GM10266 (cell line): ENCODE results near the gene CEP55.
A peak's percentile ranks its signal among the peaks of the same experiment; 100 is the strongest.

Source experiments
- DNase-seq: peaks from one replicate; pipeline ENCODE4 v3.0.0; 2012; ENCODE audit errors: extremely low spot score
- TF ChIP-seq, protein P1 (sequence below): IDR thresholded peaks from 2 replicates; pipeline ENCODE4 v1.5.1; 2012; ENCODE audit warnings: mild to moderate bottlenecking, low read depth; ENCODE audit not compliant: control insufficient read depth, insufficient read depth; ENCODE audit errors: missing control alignments

Gene CEP55

DNA sequence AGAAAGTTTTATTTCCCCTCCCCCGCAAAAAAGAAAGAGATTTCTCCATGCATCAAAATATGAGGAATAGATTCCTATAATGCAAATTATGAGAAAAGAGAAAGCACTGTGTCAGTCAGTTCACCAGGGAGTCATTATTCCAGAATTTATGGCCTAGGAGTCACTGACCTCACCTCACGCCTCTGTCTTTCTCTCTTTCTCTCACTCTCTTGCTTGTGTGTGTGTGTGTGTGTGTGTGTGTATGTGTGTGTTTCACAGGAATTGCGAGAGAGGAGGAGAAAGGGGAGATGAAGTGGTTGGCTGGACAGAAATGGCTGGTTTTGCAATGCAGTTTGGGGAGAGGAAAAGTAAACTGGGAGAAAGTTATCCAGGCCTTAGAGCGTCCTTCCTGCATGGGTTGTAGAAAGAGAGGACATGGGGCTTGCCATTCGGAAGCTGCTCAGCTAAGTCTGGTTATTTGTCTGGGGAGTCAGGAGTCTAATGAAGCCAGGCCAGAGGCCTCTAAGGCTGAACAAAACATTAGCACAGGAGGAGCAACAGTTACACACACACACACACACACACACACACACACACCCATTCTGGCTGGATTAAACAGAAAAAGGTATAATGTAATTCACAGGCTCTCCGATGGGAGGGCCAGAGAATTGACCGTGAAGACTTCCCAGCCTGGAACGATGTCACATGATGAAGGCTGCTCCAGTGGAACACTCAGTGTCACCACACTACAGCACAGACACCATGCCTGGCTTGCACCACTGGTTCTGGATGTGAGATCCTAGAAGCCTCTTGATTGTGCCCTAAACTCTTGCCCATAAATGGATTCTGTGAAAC is 57.3 kb downstream of the CEP55 start:
- TF ChIP-seq, protein P1, sequence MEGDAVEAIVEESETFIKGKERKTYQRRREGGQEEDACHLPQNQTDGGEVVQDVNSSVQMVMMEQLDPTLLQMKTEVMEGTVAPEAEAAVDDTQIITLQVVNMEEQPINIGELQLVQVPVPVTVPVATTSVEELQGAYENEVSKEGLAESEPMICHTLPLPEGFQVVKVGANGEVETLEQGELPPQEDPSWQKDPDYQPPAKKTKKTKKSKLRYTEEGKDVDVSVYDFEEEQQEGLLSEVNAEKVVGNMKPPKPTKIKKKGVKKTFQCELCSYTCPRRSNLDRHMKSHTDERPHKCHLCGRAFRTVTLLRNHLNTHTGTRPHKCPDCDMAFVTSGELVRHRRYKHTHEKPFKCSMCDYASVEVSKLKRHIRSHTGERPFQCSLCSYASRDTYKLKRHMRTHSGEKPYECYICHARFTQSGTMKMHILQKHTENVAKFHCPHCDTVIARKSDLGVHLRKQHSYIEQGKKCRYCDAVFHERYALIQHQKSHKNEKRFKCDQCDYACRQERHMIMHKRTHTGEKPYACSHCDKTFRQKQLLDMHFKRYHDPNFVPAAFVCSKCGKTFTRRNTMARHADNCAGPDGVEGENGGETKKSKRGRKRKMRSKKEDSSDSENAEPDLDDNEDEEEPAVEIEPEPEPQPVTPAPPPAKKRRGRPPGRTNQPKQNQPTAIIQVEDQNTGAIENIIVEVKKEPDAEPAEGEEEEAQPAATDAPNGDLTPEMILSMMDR: no peak
- DNase-seq: no peak

GRCh38 chr10:93554316-93554663 is 57.9 kb downstream of the CEP55 start:
- no peak for DNase-seq
- TF ChIP-seq, protein P1: no peak

DNA sequence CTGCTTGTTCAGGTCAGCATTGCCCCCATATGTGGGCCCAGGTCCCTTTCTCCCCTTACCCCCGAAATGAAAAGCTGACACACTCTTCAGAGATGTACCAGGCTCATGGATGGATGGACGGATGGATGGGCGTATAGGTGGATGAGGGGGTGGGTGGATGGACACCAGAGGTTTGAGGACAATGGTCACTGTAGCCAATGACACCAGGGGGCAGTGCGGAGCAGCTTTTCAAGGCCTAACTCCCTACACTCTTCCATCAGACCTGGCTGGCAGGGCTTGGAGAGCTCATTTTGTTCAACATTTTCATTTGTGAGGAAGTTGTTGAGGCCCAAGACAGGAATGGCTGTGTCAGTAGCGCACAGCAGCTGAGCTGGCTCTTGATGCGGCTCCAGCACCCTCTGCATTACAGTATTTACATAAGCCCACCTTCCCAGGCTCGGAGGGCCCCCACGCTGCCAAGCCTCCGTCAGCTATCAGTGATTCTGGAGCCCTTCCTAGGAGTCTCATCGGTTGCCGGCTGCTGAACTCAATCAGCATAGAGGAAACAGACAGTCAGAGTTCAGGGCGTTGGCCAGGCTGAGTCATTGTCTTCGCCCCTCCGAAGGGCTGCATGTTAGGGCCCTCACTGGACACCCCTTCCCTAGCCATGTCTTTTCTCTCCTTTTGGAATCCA is 58.5 kb downstream of the CEP55 start:
- TF ChIP-seq, protein P1: peak; percentile 76
- peak; percentile 64 for DNase-seq

- TF ChIP-seq, protein P1: no peak
- no peak for DNase-seq
These were observed 63.1 kb downstream of the CEP55 start for GRCh38 chr10:93559490-93559889.

DNA sequence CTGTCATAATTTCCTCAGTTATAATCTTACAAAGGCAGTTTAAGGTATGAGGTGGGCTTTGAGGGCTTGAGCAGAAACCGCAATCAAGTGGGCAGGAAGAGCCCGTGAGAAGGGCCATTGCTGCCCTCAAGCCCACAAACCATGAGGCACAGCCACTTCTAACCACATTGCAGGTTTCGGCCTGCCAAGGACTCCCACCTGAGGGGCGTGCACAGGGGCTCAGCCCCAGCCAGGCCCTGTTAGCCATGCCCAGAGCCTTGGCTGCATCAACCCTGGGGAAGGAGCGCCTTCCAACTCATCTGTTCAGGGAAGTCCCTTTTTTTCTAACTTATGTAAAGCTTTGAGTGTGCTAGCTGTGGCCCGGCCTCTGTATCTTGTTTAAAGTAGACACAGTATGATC is 64.1 kb downstream of the CEP55 start:
- DNase-seq: no peak
- TF ChIP-seq, protein P1: no peak

- TF ChIP-seq, protein P1: no peak
These were observed 69.0 kb downstream of the CEP55 start for GRCh38 chr10:93565446-93565845.

More at GRCh38 chr10:93565446-93565845, 69.0 kb downstream of the CEP55 start:
- DNase-seq: no peak
